Activated T-cell treated with anti-CD3 and anti-CD28 coated beads for 4 hours (primary cell): ENCODE data around the gene PACS2.
A peak's percentile ranks its signal among the peaks of the same experiment; 100 is the strongest.

Experiments
- DNase-seq: peaks from one replicate; pipeline ENCODE4 v3.0.0-alpha.2; 2020

Gene PACS2

DNA sequence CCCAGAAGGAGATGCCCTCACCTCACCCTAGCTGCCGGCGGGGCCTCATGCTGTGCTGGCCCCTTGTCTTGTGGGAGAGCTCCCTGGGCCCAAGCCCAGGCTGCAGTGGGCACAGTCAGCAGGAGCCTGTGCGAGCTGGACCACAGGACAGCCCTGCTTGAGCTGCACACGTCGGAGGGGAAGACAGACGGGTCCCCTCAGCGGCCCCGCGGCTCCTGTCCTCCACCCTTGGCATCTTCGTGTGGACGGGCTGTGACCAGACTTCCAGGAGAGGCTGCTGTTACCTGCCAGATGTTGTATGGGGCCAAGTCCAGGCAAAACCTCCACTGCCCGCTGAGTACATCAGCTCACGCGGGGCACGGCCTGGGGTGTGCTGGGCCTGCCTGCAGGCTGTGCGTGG is 74.4 kb downstream of the PACS2 start:
- DNase-seq, result no peak

DNA sequence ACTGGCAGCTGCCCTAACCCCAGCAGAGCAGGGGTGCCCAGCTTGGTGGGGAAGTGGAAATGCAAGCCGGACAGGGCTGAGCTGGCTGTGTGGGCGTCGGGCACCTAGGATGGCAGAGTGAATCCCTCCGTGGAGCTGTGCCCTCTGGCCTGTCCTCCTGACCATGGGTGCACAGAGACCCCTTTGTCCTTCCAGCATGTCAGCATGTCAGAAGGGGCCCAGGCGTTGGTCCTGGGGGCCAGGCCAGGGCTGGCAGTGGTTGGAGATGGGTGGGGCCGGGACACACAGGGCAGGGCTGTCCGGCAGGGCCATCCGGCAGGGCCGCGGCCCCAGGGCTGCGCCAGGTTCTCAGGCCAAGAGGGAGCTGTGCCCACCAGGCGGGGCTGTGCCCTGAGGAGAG is 75.0 kb downstream of the PACS2 start:
- DNase-seq, result no peak

DNA sequence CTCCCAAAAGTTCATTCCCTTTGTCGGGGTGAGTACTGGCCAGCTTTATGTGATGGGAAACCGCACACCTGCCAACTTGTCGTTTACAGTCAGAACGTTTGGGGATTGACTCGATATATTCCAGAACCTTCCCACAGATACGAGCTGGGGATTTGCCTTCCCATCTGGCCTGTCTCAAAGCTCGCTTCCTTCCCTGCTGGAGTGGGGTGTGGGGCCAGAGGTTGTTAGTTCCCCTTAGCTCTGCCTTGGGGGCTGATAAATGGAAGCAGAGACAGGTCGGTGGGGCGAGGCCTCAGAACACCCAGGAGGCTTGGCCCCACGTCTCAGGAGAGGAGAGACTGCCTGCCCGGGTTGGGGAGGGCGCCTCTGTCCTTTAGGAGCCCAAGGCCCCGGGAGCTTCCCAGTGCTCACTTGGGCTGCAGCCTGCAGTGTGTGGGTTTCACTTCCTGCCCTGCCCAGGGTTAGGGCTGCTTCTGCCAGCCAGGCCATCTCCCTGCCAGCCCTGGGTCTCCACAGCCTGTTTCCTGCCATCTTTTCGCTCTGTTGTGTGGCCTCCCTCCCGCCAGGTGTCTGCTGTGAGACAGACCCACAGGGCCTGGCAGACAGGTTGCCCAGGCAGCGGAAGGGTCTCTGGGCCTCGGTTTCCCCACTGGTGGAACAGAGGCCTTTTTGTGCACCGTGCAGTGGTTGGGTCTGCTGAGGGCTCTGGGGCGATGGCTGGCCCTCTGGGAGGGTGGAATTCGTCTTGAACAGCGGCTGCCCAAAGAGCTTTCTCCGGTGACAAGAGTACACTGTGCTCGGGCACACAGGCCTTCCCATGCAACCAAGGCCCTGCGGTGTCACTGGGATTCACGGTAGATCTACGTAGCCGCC is 75.7 kb downstream of the PACS2 start:
- DNase-seq, result no peak

DNA sequence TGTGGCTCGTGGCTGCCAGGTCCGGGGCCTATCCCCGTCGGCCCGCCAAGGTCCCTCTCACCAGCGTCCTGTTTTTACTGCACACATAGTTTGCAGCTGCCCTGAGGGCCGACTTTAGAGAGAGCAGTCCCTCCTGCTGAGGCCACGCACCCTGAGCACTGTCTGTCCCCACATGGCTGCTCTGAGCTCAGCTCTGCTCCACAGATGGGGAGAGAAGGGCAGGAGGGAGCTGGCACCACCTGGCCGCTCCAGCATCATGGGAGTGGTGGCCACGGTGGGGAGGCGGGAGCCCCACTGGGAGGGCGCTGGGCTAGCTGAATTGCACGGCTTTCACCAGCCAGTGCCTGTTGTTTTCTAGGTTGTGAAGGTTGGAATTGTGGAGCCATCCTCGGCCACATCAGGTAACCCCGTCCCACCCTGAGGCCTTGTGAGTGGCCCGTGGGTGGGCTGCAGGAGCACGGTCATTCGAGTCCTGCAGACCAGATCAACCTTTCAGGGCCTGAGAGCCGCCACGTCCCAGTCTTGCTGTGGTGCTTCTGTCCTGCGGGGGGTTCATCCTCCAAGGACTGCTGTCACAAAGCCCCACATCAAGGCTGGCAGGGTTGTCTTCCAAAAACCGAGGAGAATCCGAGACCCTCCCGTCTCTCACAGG is 76.4 kb downstream of the PACS2 start:
- DNase-seq, result no peak

DNA sequence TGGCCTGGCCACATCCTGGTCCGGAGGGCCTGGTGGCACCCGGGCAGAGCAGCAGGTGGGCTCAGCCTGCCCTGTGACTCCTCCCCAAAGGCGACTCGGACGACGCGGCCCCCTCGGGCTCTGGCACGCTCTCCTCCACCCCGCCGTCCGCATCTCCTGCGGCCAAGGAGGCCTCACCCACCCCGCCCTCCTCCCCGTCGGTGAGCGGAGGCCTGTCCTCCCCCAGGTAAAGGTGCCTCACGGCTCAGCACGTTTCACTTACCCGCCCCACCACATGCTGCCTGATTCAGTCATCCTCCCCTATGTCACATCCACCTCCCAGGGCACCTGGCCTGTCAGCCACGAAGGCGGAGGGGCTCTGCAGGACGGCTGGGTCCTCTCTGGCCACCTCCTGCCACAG is 77.0 kb downstream of the PACS2 start:
- no peak for DNase-seq

DNA sequence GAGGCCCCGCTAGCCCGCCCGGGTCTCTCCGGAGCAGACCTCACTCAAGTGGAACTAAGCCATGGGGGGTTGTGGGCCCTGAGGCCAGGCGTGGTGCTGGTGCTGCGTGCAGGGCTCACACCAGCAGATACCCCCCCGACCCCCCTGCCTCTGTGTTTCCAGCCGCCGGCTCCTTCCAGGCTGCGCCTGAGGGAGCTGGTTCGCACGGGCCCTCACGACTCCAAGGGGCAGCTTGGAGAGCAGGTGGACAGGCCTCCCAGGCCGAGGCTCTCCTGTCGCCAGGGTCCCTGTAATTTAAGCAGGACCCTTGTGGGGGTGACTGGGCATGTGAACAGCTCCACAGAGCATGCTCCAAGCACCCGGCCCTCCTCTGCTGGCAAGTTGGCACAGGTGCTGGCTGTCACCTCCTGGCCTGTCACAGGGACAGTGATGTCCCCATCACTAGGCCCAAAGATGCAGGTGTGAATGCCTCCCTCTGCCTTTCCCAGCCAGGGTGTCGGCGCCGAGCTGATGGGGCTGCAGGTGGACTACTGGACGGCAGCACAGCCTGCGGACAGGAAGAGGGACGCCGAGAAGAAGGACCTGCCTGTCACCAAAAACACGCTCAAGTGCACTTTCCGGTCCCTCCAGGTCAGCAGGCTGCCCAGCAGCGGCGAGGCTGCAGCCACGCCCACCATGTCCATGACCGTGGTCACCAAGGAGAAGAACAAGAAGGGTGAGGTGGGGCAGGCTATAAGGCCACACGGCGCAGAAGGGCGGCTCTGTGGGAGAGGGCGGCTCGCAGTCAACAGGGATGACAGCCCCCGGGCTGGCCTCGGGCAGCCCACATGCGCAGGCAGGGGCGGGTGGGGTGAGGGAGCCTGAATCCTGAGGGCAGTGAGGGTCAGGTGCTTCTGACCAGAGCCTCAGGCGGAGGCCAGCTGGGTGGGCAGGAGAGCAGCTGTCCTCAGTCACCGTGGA is 77.9 kb downstream of the PACS2 start:
- DNase-seq, result no peak

DNA sequence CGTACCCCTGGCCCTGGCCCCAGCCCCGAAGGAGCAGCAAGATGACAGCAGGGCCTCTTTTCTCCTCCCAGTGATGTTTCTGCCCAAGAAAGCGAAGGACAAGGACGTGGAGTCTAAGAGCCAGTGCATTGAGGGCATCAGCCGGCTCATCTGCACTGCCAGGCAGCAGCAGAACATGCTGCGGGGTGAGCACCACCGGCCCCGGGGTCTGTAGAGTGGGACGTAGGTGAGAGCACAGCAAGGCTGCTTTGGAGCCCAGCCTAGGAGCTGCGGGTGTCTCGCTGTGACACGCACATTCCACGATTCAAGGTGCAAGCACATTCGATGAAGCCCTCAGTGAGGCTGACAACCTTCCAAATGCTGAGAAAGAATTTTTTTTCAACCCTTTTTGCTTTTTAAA is 78.6 kb downstream of the PACS2 start:
- DNase-seq, result no peak

DNA sequence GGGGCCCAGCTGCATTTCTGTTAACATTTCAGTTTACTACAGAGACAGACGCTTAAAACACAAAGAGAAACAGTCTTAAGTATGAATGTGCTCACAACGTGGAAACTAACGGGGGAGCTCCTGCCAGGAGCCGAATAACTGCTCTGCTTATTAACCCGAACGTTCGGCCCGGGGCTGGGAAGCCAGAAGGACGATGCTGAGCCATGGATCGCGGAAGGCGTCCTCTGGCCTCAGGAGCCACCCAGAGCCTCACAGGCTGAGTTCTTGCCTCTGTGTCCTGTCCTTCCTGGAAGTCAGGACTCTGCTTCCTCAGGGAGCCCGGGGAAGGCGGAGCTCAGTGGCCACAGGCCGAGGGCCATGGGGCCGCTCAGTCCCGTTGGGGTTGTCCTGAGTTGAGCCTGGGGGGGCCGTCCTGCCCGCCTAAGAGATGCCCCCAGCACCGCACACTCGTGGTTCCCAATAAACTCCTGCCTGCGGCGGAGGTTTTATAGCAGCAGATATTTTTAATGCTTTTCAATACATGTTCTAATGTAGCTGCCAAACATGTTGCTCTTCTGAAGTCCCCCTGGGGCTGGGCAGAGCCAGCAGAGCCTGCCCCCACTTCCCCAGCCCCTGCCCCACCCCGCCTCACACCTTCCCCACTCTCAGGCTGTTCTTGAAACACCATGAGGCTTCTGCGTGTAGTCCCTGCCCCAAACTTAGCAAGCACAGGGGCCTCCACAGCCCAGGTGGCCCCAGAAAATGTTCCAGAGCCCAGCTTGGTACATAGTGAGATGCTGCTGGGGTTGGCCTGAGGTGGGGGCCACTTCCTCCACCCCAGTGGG is 80.4 kb downstream of the PACS2 start:
- no peak for DNase-seq

DNA sequence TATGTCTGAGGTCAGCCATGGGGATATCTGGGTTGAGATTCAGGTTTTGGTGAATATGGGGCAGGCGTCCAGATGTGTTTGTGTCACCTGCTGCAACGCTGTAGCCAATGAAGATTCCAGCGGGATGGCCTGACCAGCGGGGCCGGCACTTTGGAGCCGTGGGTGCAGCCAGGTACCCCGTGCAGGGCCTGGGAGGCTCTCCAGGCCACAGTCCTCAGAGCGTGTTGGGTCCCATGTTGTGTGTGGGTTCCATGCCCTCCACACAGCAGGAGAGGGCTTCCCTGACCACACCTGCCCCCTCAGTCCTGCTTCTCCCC is 80.9 kb downstream of the PACS2 start:
- no peak for DNase-seq

DNA sequence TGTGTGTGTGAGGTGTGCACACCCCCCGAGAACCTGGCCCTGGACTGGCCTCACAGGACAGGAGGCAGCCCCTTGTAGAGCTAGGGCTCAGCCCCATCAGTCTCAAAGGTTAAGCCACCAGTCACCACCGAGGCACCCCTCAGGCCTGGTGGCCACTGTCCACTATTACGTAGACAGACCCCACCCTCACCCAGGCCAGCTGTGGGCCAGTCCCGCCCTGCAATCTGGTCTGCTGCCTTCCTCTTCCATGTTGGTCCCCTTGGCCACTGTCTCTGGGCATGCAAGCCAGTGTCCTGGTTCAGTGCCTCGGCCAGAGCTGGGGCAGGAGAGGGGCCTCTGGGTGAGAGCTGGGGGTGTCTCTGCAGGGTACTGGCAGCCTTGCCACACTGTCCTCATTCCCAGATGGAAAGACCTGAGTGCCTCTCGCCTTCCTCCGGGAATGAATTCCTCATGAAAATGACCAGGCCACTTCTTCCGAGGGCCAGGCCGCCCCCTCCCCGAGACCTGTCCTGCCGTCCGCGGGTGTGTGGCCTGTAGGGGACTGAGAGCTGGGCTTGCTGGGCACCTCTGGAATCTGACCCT is 82.9 kb downstream of the PACS2 start:
- no peak for DNase-seq

DNA sequence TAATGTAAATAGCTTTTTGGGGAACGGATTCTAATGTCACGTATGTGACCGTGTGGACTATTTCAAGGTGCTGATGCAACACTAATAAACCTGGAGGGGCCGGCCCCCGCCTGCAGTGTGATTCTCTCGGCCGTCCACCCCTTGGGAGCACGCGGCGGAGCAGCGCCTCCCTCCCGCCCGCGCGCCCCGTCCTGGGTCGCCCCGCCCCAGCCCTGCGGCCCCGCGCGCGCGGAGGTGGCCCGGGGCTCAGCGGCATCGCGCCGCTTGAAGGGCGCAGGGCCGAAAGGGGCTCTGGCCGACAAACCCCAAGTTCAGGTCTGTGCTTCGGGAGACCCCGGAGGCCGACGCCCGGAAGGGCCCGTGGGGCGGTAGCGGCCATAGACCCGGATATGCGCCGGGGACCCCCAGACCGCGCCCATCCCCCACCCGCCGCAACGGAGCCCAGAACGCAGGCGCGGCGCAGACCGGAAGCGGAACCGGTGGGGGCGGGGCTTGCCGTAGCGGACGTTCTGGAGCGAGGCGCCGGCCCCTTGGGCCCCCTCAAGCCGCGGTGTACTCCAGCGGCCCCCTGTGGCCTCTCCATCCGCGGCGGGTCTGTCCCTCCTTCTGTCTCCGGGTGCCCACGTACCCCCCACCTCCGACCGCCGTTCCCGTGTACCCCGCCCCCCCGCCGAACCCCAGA is 83.6 kb downstream of the PACS2 start, which contains the start of gene TEX22:
TSS of gene TEX22 (plus strand) at position 495 of the 682 bp plus-strand sequence. CDS start 803 bp downstream, outside the sequence.
- DNase-seq, result peak; percentile 93

DNA sequence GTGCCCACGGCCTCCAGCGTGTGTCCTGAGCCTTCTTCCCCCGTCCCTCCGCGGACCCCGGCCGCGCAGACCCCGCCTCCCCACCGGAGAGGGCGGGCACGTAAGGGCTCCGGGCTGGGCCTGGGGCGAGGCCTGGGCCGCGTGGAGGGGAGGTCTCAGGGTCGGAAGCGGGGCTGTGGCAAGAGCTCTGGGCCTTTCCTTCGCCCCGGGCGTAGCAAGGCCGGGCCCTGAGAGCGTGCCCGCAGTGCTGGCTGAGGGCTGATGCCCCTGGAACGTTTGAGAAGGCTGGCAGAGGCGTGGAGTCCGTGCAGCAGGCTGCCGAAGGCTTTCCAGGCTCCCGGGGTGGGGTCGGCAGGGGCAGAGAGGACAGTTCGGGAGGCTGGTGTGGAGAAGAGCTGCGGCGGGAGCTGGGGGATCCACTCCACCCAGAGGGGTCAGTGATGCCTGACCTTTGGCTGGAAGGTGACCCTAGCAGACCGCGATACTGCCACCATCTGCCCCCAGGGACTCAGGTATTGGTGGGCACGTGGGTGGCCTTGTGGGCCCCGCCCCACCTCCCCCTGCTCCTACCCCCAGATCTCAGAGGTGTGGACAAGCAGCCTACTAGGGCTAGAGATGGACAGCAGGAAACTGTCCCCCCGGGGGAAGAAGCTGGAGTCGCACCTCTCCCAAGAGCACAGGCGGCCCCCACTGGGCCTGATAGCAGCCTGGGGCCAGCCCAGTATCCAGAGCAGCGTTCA is 84.3 kb downstream of the PACS2 start:
- no peak for DNase-seq

DNA sequence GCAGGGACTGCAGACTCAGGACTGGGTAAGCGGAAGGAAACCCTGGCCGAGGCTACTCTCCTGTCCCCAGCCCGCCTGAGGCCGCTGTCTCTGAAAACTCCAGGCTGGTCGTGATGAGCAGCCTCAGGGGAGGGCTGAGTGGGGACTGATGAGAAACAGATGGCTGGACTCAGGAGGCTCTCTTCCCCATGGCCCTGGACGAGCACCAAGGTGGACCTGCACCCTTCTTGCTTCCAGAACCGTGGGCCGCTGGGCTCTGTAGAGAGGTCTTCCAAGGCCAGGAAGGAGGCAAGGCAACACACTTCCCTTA is 84.9 kb downstream of the PACS2 start:
- DNase-seq, result no peak

DNA sequence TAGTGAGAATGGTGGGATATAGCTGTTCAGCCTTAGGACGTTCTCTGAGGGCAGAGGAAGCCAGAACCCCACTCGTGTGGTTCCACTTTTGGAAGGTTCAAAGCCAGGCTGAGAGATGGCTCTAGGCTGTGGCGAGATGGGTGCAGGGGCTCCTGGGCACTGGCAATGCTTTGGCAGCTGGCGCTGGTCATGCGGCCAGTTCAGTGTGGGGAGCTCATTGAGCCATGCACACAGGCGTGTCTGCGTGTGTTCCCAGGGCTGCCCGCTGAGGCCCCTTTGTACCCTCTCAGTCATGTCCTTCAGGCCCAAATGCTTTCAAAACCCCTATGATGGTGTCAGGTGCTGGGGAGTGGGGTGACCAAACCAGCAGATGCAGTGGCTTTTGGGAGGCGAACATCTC is 85.5 kb downstream of the PACS2 start:
- DNase-seq, result no peak

DNA sequence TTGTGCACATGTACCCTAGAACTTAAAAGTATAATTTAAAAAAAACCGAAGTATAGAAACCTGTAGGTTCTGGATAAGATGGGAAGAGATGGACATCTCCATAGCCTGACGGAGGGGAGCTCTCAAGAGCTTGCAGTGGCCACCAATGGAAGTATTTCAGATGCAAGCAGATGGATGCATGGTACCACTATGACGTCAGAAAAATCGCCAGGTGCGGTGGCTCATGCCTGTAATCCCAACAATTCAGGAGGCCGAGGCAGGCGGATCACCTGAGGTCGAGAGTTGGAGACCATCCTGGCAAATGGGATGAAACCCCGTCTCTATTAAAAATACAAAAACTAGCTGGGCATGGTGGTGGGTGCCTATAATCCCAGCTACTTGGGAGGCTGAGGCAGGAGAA is 87.2 kb downstream of the PACS2 start:
- no peak for DNase-seq

DNA sequence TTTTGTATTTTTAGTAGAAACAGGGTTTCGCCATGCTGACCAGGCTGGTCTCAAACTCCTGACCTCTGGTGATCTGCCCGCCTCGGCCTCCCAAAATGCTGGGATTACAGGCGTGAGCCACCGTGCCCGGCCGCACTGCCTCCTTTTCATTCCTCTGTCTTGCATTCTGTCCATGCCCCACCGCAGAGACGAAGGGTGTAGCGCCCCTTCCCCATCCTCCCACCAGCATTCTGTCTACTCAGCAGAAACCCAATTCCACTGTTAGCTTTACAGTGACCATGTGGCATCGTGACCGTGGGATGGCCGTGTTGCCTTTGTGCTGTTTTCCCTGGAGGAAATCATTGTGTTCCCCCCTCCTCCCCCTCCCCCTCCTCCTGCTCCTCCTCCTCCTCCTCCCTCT is 94.0 kb downstream of the PACS2 start:
- DNase-seq, result no peak

DNA sequence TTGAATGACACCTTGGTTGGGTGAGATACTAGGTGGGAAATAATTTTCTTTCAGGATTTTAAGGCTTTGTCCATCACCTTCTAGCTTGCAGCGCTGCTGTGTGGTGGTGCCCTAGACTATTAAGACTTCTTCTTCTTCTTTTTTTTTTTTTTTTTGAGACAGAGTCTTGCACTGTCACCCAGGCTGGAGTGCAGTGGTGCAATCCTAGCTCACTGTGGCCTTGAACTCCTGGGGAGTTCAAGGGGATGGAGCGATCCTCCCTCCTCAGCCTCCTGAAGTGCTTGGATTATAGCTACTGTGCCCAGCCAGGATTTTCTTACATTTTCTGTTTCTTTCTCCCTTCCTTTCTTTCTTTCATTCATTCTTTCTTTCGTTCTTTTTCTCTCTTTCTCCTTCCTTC is 94.8 kb downstream of the PACS2 start:
- DNase-seq, result no peak

DNA sequence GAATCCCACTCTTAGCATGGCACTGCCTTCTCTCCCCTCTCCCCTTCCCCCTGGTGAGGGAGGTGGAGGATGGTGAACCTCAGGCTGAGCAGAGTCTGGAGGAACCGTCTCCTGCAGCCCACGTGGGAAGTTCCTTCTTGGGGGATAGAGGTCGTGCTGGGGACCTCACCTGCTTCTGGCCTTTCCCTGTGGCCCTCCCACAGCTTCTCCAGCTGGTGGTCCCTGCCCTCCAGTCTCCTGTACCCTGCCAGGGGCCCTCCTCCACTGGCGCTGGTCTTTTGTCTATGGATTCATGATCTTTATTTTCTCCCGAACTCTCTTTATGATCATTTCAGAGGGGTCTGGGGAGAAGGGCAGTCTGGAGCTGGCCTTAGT is 96.1 kb downstream of the PACS2 start:
- no peak for DNase-seq

DNA sequence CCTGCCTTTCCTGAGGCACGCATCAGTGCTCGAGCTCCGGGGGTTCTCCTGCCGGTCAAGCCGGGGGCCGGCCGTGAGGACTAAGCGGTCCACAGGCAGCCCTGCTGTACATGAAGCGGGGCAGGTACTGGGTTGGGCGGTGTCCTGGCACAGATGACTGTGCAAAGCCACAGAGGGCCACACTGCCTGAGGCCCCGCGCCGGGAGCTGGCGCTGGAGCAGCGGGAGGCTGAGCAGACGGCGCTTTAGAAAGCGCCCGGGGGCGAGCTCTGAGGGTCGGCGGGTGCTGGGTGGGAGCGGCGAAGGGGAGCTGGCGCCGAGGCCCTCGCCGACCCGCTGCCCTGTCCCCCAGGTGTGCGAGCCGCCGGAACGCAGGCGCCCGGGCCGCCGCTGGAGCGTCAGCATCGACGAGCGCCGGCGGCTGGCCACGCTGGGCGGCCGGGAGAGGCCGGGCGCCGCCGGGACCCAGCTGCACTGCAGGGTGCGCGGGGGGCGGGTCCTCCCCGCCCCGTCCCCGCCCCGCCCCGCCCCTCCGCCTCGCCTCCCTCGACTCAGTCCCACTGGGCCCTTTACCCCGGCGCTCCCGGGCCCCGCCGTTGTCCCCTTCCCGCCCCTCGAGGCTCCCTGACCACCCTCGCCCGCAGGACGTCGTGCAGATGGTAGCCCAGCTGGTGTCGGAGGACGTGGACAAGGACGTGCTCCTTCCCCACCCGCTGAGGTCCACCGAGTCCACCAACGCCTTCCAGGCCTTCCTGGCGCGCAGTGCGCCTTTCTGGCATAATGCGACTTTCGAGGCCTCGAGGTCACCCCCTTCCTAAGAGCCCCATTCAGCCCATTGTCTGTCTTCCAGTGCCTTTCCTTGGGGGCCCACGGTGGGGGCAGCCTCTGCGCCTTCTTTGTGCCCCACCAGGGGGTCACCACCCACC is 96.7 kb downstream of the PACS2 start:
- no peak for DNase-seq
